Activated CD4-positive, alpha-beta T cell treated with anti-CD3 and anti-CD28 coated beads, Interleukin-2, amount 50 U/mL, for 24 hours (primary cell): ENCODE results near the gene MATCAP1.

Experiments
- DNase-seq, 2 donors: peaks; one replicate each; pipeline ENCODE4 v3.0.0-alpha.2; 2020; ENCODE audit warnings: low read depth in 1 of 2, low spot score in 1 of 2

Gene MATCAP1

GRCh38 chr16:67173808-67174705 lies 9.7 kb downstream of the MATCAP1 start:
- DNase-seq = no peak

GRCh38 chr16:67173323-67173722 lies 10.4 kb downstream of the MATCAP1 start:
- no peak for DNase-seq

- DNase-seq = no peak
Observed at GRCh38 chr16:67170949-67171649, 12.7 kb downstream of the MATCAP1 start.

- no peak for DNase-seq
Observed at GRCh38 chr16:67170168-67170948, 13.4 kb downstream of the MATCAP1 start, which contains the start of gene NOL3. Gene NOL3, plus strand, starts transcription at chr16:67170538.

DNA sequence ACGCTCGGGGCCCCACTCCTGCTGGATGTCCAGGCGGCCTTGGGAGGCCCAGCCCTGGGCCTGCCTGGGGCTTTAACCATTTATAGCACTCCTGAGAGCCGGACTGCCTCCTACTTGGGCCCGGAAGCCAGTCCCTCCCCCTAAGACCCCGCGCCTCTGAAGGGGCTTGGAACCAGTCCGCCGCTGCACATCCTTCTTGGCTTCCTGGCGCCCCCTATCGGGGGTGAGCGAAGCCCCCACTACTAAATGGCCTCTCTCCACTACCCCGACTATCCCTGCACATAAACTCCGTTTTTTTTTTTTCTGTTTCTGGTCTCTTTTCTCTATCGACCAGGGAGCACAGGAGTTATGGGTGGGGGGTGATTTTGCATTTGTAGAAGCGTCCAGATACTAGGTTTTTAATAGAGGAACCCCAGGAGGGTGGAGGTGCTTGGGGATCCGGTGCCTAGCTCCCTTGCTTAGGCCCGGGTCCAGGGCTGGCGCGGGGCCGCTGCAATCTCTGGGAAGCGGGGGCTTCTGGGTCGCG lies 14.1 kb downstream of the MATCAP1 start:
- no peak for DNase-seq

GRCh38 chr16:67169011-67169451 lies 14.7 kb downstream of the MATCAP1 start:
- DNase-seq = no peak

GRCh38 chr16:67167588-67167987 lies 16.2 kb downstream of the MATCAP1 start:
- DNase-seq = no peak

- no peak for DNase-seq
Observed at GRCh38 chr16:67166598-67167168, 17.1 kb downstream of the MATCAP1 start.

GRCh38 chr16:67166110-67166547 lies 17.6 kb downstream of the MATCAP1 start:
- no peak for DNase-seq

DNA sequence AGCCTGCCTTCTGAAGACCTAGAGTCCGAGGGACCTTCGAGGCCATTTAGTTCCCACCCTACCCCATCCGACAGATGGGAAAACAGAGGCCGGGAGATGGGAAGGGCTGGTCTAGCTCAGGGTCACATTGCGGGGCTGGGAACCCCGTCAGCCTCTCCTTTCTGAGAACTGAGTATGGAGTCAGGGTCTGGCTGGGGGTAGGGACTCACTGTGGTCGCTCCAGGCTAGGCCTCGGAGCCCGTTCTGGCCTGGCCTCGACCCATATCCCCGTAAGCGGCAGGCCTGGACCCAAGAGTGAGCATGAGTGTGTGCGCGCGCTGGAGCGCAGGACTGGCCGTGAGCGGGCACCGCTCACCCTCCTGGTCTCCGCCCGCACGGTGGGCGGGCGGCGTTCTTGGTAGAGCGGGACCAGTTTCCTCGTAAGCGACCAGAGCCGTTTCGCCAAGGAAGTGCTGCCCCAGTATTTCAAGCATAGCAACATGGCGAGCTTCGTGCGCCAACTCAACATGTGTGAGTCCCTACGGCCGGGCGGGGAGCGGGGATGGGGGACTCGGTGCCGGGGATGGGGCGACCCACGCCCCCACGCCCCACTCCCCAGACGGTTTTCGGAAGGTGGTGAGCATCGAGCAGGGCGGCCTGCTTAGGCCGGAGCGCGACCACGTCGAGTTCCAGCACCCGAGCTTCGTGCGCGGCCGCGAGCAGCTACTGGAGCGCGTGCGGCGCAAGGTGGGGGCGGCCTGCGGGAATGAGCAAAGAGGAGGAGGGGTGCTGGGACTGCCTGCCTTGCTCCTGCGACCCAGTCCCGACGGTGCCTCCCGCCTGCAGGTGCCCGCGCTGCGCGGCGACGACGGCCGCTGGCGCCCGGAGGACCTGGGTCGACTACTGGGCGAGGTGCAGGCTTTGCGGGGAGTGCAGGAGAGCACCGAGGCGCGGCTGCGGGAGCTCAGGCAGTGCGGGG lies 18.4 kb downstream of the MATCAP1 start:
- no peak for DNase-seq

GRCh38 chr16:67164599-67165061 lies 19.1 kb downstream of the MATCAP1 start, which contains the start of gene HSF4:
Gene HSF4, plus strand, starts transcription at chr16:67164745. Its CDS starts 67 bp downstream, at chr16:67164812.
- DNase-seq = no peak

DNA sequence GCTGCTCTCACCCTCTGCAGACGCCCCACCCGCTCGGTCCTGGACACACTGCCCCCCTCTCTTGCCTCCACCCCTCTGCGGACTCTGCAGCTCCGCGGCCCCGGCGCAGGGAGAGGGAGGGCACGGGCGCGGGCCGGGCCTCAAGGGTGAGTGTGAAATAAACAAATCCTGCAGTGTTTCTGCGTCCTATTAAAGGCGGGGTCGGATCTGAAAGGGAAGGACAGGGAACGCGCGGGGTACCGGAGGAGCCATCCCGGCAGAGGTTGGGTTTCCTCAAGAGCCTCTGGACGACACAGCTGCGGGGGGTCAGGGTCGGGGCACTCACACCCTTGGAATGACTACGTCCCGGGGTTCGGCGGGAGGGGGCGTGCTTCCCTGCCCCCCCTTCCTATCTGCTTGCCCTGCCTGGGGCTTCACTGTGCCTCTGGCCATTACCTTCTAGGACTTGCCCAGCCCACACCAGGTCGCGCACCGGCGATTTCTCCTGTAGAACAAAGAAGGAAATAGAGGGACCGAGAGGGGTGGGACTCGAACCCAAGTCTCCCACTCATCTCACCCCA lies 19.7 kb downstream of the MATCAP1 start:
- no peak for DNase-seq

DNA sequence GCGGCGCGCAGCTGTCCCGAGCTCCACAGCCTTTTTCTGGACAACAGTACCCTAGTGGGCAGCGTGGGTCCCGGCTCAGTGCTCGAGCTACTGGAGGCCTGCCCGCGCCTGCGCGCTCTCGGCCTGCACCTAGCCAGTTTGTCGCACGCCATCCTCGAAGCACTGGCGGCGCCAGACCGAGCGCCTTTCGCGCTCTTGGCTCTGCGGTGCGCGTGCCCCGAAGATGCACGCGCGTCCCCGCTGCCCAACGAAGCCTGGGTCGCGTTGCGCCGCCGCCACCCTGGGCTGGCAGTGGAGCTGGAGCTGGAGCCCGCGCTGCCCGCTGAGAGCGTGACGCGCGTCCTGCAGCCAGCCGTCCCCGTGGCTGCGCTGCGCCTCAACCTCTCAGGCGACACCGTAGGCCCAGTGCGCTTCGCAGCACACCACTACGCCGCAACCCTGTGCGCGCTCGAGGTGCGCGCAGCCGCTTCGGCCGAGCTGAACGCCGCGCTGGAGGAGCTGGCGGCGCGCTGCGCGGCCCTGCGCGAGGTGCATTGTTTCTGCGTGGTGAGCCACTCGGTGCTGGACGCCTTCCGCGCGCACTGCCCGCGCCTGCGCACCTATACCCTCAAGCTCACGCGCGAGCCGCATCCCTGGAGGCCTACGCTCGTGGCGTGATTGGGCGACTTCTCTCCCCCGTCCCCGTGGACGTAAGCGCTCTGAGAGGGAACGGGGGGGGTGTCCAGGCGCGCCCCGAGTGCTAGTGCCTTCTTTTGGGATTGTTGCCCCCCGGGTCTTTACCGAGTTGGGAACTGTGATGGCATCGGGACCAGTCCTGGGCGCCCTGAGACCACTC lies 20.4 kb downstream of the MATCAP1 start:
- no peak for DNase-seq

GRCh38 chr16:67162506-67163163 lies 21.1 kb downstream of the MATCAP1 start:
- DNase-seq = no peak

GRCh38 chr16:67161595-67162058 lies 22.1 kb downstream of the MATCAP1 start:
- no peak for DNase-seq

DNA sequence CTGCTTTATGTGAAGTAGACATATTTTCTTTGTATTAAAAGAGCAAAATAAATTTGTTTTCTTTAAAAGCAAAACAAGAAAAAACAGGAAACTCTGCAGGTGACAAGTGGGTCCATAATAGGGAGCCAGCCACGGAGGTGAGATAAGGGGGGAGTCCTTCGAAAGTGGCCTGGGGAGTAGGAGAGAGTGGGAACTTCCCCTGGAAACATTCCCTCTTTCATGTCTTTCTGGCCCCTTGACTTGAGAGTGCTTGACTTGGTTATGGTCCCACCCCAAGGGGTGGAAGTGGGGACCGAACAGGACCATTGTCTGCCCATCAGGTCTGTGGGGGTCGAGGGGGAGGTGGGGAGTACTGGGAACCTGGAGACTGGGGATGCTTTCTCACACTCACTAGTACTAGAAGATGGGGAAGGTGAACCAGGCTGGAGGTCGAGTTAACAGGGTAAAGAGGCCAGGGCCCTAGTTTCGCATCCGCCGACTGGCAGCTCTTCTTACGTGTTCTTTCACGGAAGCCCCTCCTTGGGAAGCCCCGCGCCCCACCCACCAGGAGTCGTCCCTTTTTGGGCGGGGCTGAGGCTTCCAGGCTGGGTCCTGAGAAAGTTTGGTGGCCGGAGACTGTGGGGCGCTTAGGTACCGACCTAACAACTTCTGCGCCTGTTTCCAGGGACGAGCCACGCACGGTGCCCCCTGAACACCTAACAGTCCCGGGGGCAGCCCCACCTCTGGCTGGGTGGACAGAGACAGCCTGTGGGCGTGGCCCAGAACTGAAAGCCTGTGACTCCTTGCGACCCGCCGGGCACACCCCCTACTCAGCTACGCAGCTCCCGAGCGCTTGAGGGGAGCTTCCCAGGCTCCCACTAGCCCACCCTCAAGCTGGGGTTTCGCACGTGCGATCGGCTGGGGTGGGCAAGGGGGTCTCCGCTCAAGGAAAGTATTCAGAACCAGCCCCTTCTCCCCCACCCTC lies 24.8 kb downstream of the MATCAP1 start:
- DNase-seq = peak; percentile 53 to 64
